ENCODE data around the gene TOR2A. TPM values are rescaled to one million over a fixed set of nuclear protein-coding genes. Genes with fewer than 3 reads are reported as not detected.

Gene TOR2A
- total and polyA plus RNA-seq, 3 donors from 2014 or later: 28.7 to 32.0 (median 30.4) TPM

- DNase-seq: no peak
- H3K4me1 ChIP-seq: peaks cover 7% of the 10 kb centered on the region
- H3K4me3 ChIP-seq: no peak overlapping the region
- no peak for TF ChIP-seq POLR2A (IDR thresholded peaks at IDR 0.05)
- no peak for TF ChIP-seq CTCF (IDR thresholded peaks at IDR 0.05)
- H3K36me3 ChIP-seq (ENCODE audit: low read depth, missing control alignments): no peaks in the 10 kb centered on the region
- 95 to 98% methylated on average over 5 of the region's 5 CpGs for WGBS, 2 donors
- H3K9me3 ChIP-seq: no peaks in the 10 kb centered on the region
- intact Hi-C loops (cut with DNase I; ENCODE audit: low total_unique reads): no loop called here
- H3K27me3 ChIP-seq: no peaks in the 10 kb centered on the region
- H3K27ac ChIP-seq: peak overlapping the region in 1 of 2 donors; percentile 44
Observed at GRCh38 chr9:127769101-127769500, 34.0 kb upstream of the TOR2A start.

GRCh38 chr9:127768698-127769097, 33.6 kb upstream of the TOR2A start:
- H3K27ac ChIP-seq: peak overlapping the region in 1 of 2 donors; percentile 44
- DNase-seq: no peak
- WGBS, 2 donors: 71 to 77% methylated on average over 8 of the region's 8 CpGs
- TF ChIP-seq CTCF (IDR thresholded peaks at IDR 0.05): no peak
- no peak for TF ChIP-seq POLR2A (IDR thresholded peaks at IDR 0.05)
- H3K4me3 ChIP-seq: no peak overlapping the region
- H3K27me3 ChIP-seq: no peaks in the 10 kb centered on the region
- no peaks in the 10 kb centered on the region for H3K36me3 ChIP-seq (ENCODE audit: low read depth, missing control alignments)
- intact Hi-C loops (cut with DNase I; ENCODE audit: low total_unique reads): no loop called here
- peaks cover 7% of the 10 kb centered on the region for H3K4me1 ChIP-seq
- no peaks in the 10 kb centered on the region for H3K9me3 ChIP-seq

GRCh38 chr9:127767909-127768331, 32.8 kb upstream of the TOR2A start:
- Histone ChIP-seq H3K4me3 (no peak overlapping the region), H3K27ac (peak overlapping the region in 1 of 2 donors; percentile 44), H3K9me3 (no peaks in the 10 kb centered on the region), H3K4me1 (peaks cover 7% of the 10 kb centered on the region), H3K36me3 (ENCODE audit: low read depth, missing control alignments) (no peaks in the 10 kb centered on the region), H3K27me3 (no peaks in the 10 kb centered on the region)
- intact Hi-C loops (cut with DNase I; ENCODE audit: low total_unique reads): no loop called here
- no peak for DNase-seq
- 62 to 65% methylated on average over 13 of the region's 13 CpGs for WGBS, 2 donors
- TF ChIP-seq POLR2A (IDR thresholded peaks at IDR 0.05): no peak

- no peaks in the 10 kb centered on the region for H3K9me3 ChIP-seq
- H3K27ac ChIP-seq: peak overlapping the region in 1 of 2 donors; percentile 44
- TF ChIP-seq CTCF (IDR thresholded peaks at IDR 0.05): no peak
- no peak for TF ChIP-seq POLR2A (IDR thresholded peaks at IDR 0.05)
- WGBS, 2 donors: 62 to 72% methylated on average over 2 to 3 of the region's 3 CpGs
- peaks cover 7% of the 10 kb centered on the region for H3K4me1 ChIP-seq
- DNase-seq: no peak
- no peaks in the 10 kb centered on the region for H3K36me3 ChIP-seq (ENCODE audit: low read depth, missing control alignments)
- intact Hi-C loops (cut with DNase I; ENCODE audit: low total_unique reads): no loop called here
- no peaks in the 10 kb centered on the region for H3K27me3 ChIP-seq
- no peak overlapping the region for H3K4me3 ChIP-seq
Observed at GRCh38 chr9:127767410-127767809, 32.3 kb upstream of the TOR2A start.

GRCh38 chr9:127765418-127765817, 30.3 kb upstream of the TOR2A start:
- WGBS, 2 donors: 76 to 90% methylated on average over 1 of the region's 1 CpG
- no peak for DNase-seq
- no peaks in the 10 kb centered on the region for H3K4me1 ChIP-seq
- TF ChIP-seq POLR2A (IDR thresholded peaks at IDR 0.05) (no peak), CTCF (IDR thresholded peaks at IDR 0.05) (no peak)
- H3K27me3 ChIP-seq: no peaks in the 10 kb centered on the region
- no peak overlapping the region for H3K4me3 ChIP-seq
- H3K27ac ChIP-seq: no peak overlapping the region
- H3K9me3 ChIP-seq: no peaks in the 10 kb centered on the region
- intact Hi-C loops (cut with DNase I; ENCODE audit: low total_unique reads): no loop called here
- H3K36me3 ChIP-seq (ENCODE audit: low read depth, missing control alignments): no peaks in the 10 kb centered on the region

Data from testis (tissue), 3 donors.